OCI-LY7 (cell line): Measurements from ENCODE around the gene SLC4A1.

Source experiments
- CTCF ChIP-seq: fragments of 200-600 bp; sonication (generic); conservative IDR thresholded peaks from 2 replicates; pipeline ENCODE4 v1.5.1; 2014; ENCODE audit warnings: mild to moderate bottlenecking, antibody characterized with exemption, low read length, moderate library complexity, mixed read lengths
- EZH2phosphoT487 ChIP-seq: fragments of 200-600 bp; sonication (generic); IDR thresholded peaks from 2 replicates; pipeline ENCODE4 v1.6.1; 2018; ENCODE audit warnings: low read depth, borderline replicate concordance, mild to moderate bottlenecking, mixed run types, antibody characterized with exemption, low read length, moderate library complexity, mixed read lengths

GRCh38 chr17:44204441-44204882, 63.5 kb downstream of the SLC4A1 start:
- TF ChIP-seq CTCF: no peak
- TF ChIP-seq EZH2phosphoT487: no peak
